Upper lobe of left lung (tissue), 4 donors: ENCODE results near the gene ZNF775.

Experiments
- POLR2AphosphoS5 ChIP-seq, 2 donors: sonication (generic); formaldehyde crosslinking; IDR thresholded peaks; one replicate each; pipeline ENCODE4 v1.5.1; 2017; ENCODE audit warnings: antibody characterized with exemption in 2 of 2
- TF ChIP-seq, protein P1 (sequence below), 6 experiments: fragments of 450-650 bp in 4 of 6; fragments of 200-600 bp in 2 of 6; sonication (generic) in 2 of 6; IDR thresholded peaks; one replicate each; pipeline ENCODE4 v1.5.1; 2016 to 2019; ENCODE audit warnings: antibody characterized with exemption in 6 of 6

DNA sequence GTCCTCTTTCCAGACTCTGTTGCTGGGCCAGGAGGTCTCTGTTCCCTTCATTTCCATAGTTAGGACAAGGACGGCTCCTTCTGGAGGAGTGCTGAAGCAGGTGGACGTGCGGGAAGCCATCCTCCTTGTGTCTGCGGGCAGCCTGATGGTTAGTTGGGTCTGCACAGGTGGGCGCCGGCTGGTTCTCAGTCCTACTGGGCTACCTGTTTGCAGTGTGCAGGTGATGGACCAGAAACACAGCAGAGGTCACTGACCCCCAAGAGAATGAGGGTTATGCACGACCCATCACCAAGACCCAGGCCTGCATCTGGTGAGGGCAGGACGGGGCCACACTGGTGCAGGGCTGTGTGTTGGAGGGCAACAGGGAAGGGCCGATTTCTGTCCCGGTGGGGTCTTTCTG lies 45.5 kb upstream of the ZNF775 start:
- TF ChIP-seq, protein P1, sequence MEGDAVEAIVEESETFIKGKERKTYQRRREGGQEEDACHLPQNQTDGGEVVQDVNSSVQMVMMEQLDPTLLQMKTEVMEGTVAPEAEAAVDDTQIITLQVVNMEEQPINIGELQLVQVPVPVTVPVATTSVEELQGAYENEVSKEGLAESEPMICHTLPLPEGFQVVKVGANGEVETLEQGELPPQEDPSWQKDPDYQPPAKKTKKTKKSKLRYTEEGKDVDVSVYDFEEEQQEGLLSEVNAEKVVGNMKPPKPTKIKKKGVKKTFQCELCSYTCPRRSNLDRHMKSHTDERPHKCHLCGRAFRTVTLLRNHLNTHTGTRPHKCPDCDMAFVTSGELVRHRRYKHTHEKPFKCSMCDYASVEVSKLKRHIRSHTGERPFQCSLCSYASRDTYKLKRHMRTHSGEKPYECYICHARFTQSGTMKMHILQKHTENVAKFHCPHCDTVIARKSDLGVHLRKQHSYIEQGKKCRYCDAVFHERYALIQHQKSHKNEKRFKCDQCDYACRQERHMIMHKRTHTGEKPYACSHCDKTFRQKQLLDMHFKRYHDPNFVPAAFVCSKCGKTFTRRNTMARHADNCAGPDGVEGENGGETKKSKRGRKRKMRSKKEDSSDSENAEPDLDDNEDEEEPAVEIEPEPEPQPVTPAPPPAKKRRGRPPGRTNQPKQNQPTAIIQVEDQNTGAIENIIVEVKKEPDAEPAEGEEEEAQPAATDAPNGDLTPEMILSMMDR (IDR thresholded peaks at IDR 0.05): no peak
- TF ChIP-seq POLR2AphosphoS5 (IDR thresholded peaks at IDR 0.05): no peak
